Cardiac fibroblast (primary cell): ENCODE results near the gene RPRD1B.
"Not testable (repeated sequence)": the region's sequence is repeated elsewhere in the genome, so short reads cannot be mapped to it uniquely, and the experiment has no call there.

Source experiments
- DNase-seq, 2 donors: peaks; one replicate each; pipeline versions ENCODE4 v3.0.0 to v3.0.0-alpha.2; 2010; ENCODE audit warnings: low read depth in 2 of 2
- H3K4me3 ChIP-seq, 2 donors: replicated peaks in 1 of 2; 1 replicate in 1 of 2; 2 replicates in 1 of 2; pipeline ENCODE4 v1.5.1; 2011; ENCODE audit warnings: low read depth in 2 of 2, low read length in 2 of 2, mild to moderate bottlenecking in 2 of 2, moderate library complexity in 1 of 2
- TF ChIP-seq, protein P1 (sequence below): IDR thresholded peaks from one replicate; pipeline ENCODE4 v1.5.1; 2011; ENCODE audit warnings: low read depth, mild to moderate bottlenecking, low read length, inconsistent platforms

RPRD1B gene

DNA sequence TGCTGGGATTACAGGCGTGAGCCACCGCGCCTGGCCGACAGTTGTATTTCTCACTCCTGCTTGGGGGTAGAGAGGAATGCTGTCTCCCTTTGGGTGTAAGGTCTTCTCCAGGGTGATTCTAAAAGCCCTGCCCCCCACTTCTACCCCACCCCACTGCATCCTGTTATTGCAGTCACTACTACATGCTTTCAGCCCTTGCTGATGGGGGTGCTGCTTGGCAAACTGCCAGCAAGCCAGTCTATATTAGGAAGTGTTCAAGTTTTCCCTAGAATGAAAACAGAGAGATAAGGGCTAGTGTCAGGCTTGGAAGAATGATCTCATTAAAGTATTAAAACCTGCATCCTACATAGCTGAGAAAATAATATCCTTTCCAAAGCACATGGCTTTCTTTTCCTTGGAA, 31.6 kb upstream of the RPRD1B start:
- H3K4me3 ChIP-seq, result no peak overlapping the region
- TF ChIP-seq, protein P1, sequence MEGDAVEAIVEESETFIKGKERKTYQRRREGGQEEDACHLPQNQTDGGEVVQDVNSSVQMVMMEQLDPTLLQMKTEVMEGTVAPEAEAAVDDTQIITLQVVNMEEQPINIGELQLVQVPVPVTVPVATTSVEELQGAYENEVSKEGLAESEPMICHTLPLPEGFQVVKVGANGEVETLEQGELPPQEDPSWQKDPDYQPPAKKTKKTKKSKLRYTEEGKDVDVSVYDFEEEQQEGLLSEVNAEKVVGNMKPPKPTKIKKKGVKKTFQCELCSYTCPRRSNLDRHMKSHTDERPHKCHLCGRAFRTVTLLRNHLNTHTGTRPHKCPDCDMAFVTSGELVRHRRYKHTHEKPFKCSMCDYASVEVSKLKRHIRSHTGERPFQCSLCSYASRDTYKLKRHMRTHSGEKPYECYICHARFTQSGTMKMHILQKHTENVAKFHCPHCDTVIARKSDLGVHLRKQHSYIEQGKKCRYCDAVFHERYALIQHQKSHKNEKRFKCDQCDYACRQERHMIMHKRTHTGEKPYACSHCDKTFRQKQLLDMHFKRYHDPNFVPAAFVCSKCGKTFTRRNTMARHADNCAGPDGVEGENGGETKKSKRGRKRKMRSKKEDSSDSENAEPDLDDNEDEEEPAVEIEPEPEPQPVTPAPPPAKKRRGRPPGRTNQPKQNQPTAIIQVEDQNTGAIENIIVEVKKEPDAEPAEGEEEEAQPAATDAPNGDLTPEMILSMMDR, result no peak
- DNase-seq, result peak in 1 of 2 donors; percentile 60

DNA sequence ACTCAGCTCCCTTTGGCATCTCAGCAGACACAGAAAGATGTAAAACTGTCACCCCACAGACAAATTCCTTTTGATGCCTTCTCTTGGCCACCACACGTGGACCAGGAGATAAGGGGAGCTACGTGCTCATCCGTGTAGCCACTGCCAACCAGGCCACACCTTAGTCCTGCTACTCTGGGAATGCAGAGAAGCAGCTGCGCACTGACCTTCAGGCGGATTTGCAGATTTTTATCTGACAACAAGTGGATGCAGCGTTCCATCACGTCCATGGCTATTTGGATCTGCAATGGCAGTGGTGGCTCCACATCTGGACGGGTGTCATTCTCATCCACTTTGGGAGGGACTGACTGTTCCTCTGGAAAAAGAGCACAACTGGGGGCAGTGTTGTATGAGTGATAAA, 31.1 kb upstream of the RPRD1B start:
- no peak overlapping the region for H3K4me3 ChIP-seq
- DNase-seq, result no peak
- TF ChIP-seq, protein P1, result no peak

DNA sequence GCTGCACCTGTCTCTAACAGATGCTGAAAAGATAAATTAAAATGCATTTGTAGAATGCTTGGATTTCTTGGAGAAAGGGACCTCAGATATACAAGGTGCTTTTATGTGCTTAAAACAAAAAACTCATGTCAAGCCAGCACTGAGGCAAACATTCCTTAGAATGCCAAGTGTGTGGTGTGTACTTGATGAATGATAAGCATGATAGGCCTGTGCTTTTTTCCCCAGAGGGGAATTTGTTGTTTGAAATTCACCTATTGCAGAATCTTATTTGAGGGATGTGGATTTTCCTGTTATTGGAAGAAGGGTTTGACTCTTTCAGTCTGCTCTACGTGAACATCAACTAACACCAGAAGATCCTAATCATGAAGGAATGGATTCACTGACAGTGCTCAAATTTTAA, 29.1 kb upstream of the RPRD1B start:
- H3K4me3 ChIP-seq, result no peak overlapping the region
- TF ChIP-seq, protein P1, result no peak
- no peak for DNase-seq

DNA sequence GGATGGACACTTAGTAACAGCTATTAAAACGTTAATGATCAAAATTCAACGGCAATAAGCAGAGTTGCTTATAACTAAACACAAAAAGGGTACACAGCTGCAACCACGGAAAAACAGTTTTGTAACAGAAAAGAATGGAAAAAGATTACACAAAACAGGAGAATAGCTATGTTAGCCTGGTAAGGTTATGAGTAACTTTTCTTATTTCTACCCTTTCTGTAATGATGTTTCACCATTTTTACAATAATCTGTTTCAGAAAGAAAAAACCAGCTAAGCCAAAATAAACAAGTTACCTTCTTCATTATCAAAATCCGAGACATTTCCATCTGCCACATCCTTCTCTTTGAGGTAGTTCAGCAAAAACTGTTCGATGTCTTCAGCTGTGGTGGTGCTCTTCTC, 27.6 kb upstream of the RPRD1B start:
- DNase-seq, result no peak
- H3K4me3 ChIP-seq, result no peak overlapping the region
- TF ChIP-seq, protein P1, result no peak

DNA sequence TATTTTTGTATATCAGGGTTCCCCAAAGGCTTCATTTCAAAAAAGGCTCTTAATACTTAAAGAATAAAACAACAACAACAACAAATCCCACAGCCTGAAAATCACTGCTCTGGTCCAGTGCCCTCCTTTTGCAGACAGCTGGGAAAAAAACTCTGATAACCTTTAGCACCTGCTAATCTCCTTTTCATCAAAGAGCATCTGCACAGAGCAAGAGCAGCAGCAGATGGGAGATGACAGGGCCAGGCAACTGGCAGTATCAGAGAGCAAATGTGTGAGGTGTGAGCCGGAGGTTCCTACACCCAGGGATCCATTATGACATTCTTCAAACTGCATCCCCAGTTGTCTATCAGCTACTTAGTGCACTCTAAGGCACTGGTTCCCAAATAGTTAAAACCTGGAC, 26.0 kb upstream of the RPRD1B start:
- DNase-seq, result no peak

DNA sequence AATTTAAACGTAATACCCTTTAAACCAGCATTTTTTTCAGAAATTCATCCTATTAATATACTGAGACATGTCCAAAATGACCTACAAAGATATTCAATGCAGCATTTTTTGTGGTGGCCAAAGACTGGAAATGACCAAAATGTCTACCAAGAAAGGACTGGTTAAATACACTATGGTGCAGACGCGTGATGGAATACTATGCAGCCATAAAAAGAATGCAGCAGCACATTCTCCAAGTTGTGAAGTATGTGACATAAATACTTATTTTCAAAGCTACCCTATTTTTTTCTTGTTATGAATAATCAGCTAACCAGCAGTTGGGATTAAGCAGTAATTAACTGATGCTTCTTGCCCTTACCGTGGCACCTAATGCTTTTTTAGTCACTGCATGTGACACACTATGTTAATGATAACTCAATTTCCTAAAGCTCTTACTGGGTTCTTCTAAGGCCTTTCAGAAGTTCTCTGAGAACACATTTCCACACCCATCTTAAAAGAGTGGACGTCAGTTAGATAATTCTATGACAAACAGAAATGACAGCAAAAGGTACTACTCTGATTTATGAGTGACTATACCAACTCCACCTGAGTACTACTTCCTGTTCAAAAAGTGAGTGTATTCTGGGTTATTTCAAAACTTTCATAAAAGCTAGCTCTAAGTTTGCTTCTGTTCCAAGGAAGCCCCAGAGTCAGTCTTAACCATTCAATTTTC, 25.2 kb upstream of the RPRD1B start:
- no peak overlapping the region for H3K4me3 ChIP-seq
- TF ChIP-seq, protein P1, result no peak
- DNase-seq, result no peak

More for the DNA sequence above, 26.0 kb upstream of the RPRD1B start:
- no peak overlapping the region for H3K4me3 ChIP-seq
- TF ChIP-seq, protein P1, result no peak

DNA sequence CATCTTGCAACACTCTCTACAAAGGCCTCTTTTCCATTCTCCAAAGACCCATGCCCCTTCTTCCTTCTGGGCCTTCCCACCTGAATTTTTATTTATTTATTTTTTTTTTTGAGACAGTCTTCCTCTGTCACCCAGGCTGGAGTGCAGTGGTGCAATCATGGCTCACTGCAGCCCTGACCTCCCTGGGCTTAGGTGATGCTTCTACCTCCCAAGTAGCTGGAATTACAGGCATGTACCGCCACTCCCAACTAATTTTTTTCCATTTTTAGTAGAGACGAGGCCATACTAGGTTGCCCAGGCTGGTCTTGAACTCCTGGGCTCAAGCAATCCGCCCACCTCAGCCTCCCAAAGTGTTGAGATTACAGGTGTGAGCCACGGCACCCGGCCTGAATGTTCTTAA, 24.1 kb upstream of the RPRD1B start:
- not testable (repeated sequence) for DNase-seq, H3K4me3 ChIP-seq
